NCI-H2227 (cell line): Measurements from ENCODE around the gene LAMTOR1.

Source experiments
- DNase-seq: peaks from one replicate; lab custom pipeline; 2025; ENCODE audit not compliant: unreplicated experiment; lab: John Stamatoyannopoulos, UW

Gene LAMTOR1

DNA sequence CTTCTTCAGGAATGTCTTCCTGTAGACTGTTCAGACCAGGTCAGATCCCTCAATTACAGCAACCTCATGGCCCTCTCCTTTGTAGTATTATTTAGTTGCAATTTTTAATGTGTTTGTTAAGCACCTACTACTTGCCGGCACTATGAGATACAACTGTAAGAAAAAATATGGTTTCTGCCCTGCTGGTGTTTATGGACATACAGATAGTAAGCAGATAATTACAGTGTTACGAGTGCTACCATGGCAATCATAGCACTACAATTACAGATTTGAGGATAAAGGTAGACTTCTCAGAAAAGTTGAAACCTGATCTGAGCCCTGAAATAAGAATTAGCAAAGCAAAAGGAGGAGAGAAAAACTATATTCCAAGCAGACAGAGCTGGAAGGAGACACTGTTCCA lies 19.7 kb downstream of the LAMTOR1 start:
- DNase-seq, result peak; percentile 76

DNA sequence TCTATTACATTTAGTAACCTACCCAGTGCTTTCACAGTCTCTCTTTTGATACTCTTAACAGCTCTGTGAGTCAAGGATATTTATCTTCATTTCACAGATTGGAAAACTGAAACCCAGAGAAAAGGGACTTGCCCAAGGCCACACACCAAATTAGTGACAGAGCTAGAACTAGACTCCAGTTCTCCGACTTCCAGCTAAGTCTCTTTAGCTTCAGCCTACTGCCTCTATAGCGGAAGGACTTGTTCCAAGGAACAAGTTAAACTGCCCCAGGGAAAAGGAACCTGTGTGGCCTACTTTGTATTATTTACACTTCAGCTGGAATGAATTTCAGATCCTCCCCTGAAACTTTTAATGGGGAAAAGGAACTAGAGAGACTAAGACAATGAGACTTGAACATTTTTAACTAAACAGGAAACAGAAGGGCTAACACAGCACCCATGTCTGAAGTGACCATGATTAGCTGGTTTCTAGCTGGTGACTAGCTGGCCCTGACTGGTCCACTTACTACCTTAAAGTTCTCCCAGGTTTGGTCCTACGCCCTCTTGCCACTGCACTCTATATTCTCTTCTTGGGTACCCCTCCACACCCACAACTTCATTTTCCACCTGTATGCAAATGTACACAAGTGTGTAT lies 21.2 kb downstream of the LAMTOR1 start:
- no peak for DNase-seq

DNA sequence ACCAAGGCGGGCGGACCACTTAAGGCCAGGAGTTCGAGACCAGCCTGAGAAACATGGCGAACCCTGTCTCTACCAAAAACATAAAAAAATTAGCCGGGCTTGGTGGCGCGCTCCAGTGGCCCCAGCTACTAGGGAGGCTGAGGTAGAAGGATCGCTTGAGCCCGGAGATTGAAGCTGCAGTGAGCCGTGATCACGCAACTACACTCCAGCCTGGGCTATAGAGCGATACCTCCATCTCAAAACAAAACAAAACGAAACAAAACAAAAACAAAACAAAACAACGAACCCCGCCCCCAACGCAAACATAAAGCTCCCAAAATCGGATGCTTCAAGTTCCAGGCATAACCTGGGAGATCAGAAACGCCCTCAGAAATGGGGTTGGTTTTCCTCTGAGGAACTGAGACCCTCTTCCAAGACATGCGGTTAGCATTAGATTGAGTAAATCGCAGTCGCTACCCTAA lies 21.9 kb downstream of the LAMTOR1 start:
- no peak for DNase-seq

DNA sequence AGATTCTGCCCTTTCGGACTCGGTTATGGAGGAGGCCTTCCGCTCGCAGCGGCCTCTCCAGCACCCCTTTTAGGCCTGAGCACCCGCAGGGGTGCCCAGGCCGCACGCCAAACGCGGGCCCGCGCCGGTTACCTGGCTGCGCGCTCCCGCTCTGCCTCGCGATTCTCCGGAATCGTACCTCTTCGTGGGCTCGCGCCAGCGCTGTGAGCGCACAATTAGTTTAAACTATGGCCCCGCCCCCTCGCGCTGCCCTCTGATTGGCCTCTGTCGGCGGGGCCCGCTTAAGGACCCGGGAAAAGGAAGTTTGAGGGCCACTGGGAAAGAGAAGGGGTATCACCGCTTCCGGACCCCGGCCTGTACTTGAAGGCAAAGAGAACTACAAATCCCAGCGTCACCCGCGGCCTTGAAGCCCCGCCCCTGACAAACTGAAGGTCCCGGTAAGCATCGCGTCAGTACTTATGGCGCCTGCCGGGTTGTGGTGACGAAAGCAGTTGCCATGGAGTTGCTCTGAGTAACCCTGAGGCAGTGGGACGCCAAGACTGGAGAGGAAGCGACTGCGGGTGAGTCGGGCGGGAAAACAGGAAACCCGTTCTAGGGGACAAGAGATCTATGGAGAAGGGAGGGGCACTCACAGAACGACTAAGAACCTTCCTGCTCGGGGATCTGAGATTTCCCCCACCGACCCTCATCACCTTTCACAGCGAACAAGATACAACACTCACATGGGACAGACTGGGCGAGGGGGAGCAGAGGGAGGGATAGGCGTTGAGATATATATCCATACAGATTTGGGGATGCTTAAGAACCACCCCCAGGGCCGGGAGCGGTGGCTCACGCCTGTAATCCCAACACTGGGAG lies 22.5 kb downstream of the LAMTOR1 start, which contains the start of the genes LRRC51 and NUMA1:
LRRC51 (plus strand) TSS at position 525 of the 858 bp plus-strand sequence. CDS start 8,234 bp downstream, outside the sequence.
NUMA1 (minus strand) TSS at position 217 of the 858 bp plus-strand sequence. CDS start 44,599 bp downstream, outside the sequence.
- DNase-seq, result peak; percentile 99

DNA sequence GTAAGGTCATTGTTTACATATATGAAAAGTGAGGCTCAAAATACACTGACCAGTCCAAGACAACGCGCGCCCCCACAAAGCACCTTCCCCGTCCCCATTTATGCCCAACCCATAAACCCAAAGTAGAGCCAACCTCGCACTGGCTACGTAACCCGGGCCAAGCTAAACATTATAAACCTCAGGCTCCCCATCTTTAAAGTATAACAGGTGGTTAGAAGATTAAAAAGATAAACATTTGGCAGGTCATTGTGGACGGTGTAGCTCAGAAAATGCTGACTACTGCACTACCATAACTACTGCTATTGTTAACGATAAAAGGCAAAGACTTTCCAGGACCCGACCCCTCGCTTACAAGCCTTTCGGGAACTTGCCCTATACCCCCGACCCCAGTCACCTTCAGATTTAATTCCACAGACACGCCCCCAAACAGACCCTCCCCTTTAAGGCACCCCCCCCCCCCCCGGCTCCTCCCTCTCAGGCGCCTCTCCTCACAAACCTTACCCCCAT lies 23.2 kb downstream of the LAMTOR1 start:
- no peak for DNase-seq

GRCh38 chr11:72078477-72078876 lies 24.6 kb downstream of the LAMTOR1 start:
- DNase-seq, result no peak

DNA sequence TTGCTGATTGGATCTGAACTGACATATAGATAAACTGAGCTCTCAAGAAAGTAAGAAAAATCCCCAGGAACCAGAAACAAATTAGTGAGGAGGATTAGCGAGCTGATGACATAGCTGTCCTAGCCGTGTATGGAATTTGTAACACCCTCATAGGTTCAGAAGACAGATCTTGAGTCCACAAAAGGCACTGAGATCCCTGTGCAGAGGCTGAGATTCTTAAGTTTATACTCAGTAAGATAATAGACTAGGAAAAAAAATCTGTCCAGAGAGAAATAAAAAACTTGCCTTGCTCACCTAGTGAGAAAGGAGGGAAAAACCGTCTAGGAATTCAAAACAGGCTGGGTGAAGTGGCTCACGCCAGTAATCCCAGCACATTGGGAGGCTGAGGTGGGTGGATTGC lies 27.3 kb downstream of the LAMTOR1 start:
- DNase-seq, result no peak

DNA sequence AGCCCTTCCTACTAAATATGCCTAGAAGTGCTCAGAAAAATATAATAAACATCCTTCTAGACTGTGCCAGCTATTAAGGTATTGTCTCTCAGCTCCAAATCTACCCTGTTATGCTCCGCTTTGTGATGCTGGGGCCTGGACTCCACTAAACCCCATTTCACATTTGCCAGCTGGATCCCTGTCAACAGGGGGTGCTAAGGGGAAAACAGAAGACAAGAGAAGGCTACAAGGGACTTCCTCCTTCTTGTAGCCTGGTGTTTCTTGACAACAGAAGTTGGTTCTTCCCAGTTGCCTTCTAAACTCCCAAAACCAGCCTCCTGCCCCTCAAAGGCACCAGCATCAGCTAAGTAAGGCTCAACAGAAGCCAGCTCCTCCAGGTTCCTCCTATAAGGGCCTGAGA lies 28.0 kb downstream of the LAMTOR1 start:
- DNase-seq, result no peak

DNA sequence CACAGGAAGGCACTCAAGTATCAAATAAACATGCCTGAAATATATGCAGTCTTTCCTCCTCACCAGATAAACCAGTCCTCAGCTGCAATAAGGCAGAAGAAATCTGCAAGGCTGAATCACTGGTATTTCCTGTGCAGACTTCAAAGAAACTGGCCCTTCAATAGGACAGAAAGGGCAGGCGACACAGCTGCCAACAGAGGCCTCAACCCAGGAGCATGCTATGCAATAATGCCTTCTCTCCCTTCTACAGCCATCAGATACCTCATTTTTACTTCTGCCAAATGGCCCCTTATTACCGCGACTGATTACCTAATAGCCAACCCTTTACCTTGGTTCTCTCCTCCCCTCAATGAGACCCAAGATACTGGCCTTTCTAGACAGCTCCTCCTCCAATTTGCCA lies 30.7 kb downstream of the LAMTOR1 start:
- no peak for DNase-seq

GRCh38 chr11:72070491-72070890 lies 32.6 kb downstream of the LAMTOR1 start:
- DNase-seq, result no peak

GRCh38 chr11:72069787-72070251 lies 33.3 kb downstream of the LAMTOR1 start:
- DNase-seq, result no peak

- no peak for DNase-seq
Observed at GRCh38 chr11:72069200-72069599, 33.9 kb downstream of the LAMTOR1 start.

DNA sequence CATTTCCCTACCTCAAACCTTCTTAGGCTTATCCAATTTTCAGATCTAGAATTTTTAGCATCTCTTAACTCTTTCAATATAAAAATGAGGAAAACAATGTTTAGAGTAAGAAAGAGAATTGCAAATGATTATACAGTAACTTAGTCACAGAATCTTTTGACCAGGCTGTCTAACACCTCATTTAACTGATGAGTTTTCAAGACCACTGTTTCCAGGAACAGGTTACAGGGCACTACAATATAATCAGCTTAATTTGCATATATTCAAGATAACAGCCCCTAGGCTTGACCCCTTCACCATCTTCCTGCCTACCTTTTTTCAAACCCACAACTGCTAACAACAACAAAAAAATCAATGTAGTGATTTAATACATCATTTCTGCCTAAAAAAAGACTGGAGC lies 35.4 kb downstream of the LAMTOR1 start:
- no peak for DNase-seq

- DNase-seq, result no peak
Observed at GRCh38 chr11:72067266-72067665, 35.8 kb downstream of the LAMTOR1 start.

- no peak for DNase-seq
Observed at GRCh38 chr11:72066855-72067254, 36.2 kb downstream of the LAMTOR1 start.

GRCh38 chr11:72061739-72062396 lies 41.2 kb downstream of the LAMTOR1 start:
- DNase-seq, result no peak

DNA sequence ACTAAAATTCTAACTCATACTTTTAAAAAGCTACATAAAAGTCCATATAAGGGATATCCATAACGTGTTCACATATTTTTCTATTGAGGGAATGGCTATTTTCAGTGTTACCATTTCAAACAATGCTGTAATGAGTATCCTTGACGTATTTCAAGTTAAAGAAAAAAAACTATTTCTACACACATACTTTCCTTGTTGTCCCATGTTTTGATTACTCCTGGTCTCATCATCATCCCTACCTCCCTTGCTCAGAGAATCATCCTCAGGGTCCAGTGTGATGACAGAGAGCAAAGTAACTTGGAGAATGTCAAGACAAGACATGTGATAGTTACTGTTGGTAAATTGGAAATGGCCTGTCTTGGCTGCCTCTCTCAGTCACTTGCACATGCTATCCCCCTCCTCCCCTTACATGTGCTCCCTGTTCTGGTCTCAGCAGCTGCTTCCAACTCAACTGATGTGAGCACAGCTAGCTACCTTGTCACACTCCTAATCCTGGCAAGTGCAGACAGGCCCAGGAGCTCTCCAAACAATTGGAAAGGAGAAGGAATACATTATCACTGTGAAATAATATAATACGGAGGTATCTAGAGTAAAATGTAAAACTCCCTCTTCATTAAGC lies 44.6 kb downstream of the LAMTOR1 start:
- no peak for DNase-seq

GRCh38 chr11:72048766-72049460 lies 54.2 kb downstream of the LAMTOR1 start:
- peak; percentile 87 for DNase-seq
